Measurements from ENCODE around the gene COQ8B.

COQ8B gene

DNA sequence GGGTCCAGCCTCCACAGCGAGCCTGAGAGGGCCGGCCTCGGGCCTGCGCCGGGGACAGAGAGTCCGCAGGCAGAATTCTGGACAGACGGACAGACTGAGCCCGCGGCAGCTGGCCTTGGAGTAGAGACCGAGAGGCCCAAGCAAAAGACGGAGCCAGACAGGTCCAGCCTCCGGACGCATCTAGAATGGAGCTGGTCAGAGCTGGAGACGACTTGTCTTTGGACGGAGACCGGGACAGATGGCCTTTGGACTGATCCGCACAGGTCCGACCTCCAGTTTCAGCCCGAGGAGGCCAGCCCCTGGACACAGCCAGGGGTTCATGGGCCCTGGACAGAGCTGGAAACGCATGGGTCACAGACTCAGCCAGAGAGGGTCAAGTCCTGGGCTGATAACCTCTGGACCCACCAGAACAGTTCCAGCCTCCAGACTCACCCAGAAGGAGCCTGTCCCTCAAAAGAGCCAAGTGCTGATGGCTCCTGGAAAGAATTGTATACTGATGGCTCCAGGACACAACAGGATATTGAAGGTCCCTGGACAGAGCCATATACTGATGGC, 716 bp upstream of the COQ8B start:
- no peak for DNase-seq

DNA sequence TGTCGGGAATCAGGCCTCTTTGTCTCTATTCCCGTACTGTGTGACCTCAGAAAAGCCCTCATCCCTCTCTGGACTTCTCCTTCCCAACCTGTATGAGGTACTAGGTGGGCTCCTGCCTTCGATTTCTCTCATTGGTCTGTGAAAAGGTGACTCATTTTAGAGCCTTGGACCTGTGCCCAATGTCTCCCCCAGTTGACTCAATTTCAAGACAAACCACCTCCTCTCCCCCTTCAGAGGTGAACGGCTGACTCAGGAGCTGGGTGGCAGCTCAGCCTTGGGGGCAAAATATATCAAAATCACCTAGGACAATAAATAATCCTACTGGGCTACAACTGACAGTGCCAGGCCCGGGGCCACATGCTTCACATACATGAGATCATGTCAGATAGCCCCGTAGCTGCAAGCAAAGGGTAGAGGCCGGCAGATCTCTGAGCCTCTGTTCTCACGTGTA, 630 bp downstream of the COQ8B start:
- no peak for DNase-seq

DNA sequence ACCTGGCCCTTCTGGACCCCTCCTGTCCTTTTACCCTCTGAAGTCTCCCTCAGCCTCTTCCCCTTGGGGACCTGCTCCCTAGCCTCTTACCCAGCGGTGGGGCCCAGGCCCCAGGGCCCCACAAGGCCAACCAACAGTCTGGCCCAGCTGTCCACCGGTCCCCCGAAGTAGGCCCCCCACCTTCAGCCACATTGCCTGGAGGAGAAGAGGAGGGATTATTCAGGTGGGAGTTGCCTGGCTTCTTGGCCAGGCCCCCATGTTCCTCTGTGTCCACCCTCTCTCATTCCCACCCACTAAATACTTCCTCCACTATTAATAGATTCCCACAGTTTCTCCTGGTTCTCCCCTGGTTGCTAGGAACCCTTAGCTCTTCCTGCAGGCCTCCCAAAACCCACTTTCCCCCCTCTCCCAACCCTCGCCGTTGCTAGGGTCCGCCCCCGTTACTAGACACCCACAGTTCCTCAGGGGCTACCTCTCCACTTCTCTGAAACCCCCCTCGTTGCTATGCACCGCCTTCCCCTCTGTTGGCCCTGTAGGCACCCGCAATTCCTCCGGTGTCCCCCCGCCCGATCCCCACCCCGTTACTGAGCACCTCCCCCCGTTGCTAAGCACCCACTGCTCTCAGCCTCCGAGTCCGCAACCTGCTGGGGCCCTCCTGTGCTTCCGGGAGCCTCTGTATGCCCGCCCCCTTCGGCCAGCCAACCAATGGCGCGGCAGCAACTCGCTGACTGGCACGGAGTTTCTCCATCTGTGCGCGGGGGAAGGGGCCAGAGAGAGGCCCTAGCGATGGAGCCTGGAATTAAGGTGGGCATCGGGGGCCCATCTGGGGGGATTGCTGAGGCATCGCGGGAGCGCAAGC, 2.0 kb downstream of the COQ8B start:
- DNase-seq: peak; percentile 79

DNA sequence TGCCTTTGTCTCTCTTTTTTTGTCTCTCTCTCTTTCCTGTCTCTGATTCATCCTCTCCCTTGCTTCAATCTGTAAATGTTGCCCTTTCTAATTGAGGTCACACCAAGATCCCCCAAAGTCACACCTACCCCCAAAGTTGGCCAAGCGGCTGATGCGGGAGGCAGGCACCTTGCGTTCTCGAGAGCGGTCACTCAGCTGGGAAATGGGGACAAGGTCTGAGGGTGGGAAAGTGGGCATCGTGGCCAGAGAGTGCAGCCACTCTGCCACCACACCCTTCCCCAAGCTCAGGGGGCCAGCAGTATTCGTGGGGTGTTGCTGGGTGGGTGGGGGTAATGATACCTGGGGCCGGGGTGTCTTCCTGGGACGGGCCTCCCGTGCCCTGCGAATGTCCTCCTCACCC, 2.7 kb downstream of the COQ8B start:
- DNase-seq: no peak

DNA sequence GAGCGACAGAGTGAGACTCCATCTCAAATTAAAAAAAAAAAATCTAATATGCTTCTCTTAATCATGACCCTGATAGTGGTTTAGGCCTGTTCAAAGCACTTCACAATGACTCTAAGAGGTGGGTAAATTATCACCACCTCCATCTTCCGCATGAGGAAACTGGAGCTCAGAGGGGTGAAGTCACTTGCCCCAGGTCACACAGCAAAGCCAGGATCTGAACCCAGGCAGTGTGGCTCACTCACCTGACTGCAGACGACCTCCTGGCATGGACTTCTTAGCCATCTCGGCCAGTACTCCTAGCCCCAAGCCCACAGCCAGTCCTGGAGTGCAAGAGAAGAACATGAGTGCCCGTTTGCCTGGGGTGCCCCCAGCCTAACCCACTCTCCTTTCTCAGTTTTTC, 6.9 kb downstream of the COQ8B start:
- no peak for DNase-seq

DNA sequence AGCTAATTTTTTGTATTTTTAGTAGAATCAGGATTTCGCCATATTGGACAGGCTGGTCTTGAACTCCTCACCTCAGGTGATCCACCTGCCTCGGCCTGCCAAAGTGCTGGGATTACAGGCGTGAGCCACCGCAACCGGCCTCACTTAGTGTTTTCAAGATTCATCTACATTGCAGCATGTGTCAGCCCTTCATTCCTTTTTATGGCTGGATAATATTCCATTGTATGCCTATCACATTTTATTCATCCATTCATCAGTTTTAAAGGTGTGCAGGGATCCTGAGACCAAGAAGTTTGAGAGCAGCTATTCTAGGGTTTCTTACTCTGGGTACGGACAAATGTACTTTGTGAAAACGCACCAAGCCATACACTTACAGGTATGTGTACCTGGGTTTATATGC, 9.1 kb downstream of the COQ8B start:
- DNase-seq: no peak

DNA sequence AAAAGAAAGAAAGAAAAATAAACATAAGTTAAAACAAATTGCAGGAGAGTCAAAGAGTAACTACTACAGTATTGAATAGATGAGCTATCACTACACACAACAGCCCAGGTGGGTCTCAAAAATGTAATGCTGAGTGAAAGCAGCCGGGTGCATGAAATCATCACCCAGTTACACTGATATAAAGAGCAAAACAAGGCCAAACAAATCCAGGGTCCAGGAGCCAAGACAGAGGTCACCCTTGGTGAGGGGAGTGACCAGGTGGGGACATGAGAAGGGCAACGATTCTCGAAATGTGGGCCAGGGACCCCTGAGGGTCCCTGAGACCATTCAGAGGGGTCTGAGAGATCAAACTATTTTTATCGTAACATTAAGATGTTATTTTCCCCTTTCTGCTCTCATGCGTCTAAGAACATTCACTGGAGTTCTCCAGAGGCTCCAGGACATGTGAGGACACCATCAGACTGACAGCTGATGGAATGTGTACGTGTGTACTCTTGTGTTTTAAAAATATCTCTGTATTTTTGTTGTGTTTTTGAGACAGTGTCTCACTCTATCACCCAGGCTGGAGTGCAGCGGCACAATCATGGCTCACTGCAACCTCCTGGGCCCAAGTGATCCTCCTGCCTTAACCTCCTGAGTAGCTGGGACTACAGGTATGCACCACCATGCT, 10.6 kb downstream of the COQ8B start:
- no peak for DNase-seq

DNA sequence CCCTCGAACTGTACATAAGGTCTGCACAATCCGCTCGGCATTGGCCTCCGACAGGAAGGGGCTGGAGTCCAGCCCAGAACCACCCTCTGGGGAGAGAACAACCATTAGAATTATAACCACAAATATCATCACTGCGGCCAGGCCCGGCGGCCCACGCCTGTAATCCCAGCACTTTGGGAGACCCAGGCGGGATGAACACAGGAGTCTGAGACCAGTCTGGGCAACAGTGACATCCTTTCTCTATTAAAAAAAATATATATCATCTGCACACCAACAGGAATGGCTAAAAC, 11.4 kb downstream of the COQ8B start:
- DNase-seq: no peak

DNA sequence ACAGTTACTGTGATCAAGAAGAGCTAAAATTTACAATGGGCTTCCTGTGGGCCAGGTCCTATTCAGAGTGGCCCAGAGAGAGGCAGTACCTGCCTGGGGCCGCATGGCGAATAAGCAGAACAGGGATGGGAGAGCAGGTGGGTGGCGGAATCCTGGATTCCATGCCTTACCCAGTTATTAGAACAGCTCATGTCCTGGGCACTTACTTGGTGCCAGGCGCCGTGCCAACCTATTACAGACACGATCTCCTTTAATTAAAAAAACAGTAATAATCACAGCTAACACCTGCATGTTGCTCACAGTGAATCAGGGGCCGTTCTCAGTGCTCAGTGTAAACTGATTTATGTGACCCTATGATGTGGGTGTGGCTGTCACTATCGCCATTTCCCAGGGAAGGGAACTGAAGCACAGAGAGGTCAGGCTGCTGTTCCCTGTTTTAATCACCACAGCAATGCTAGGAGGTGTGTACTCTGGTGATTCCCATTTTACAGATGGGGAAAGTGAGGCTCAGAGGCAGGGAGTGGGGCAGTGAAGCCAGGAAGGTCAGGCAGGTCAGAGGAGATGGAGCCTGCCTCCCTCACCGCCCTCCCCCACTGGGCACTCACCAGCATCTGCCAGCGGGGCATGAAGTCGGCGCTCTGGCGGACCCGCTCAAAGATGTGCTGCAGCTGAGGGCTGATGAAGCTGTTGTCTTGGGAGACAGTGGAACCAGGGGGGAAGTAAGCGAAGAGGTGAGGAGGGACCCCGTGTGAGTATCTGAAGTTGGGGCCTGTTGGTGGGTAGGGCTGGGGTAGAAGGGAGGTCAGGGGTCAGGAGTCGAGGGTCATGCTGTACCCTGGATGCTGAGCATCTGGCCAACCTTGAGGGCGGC, 12.0 kb downstream of the COQ8B start:
- DNase-seq: no peak

DNA sequence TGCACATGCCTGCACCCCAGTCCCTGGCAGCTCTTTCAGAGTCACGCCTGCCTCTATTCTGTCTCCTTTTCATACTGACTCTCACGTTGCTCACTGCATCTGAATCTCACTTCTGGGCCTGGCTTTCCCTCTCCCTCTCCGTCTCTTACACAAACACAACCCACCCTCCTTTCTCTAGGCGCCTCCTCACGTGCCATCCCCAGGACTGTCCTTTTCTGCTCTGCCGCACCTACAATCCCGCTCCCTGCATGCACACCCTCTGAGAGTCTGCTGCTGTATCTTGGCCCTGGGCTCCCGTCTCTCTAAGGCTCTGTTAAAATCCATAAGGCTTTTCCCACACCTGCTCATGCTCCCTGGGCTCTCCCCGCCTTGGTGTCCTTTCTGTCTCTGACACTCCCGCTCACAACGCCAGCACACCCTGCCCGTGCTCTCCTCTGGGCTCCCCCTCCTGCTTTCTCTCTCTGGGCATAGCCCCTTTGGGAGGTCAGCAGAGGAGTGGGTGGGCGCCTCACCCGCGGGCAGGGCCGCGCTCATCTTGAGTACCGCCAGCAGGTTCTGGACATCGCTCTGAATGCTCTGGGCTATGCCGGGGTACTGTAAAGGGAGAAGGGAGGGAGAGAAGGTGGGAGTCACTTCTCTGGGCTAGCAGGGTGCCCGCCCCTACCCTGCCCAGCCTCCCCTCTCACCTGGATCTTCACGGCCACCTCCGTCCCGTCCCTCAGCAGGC, 13.5 kb downstream of the COQ8B start:
- no peak for DNase-seq

DNA sequence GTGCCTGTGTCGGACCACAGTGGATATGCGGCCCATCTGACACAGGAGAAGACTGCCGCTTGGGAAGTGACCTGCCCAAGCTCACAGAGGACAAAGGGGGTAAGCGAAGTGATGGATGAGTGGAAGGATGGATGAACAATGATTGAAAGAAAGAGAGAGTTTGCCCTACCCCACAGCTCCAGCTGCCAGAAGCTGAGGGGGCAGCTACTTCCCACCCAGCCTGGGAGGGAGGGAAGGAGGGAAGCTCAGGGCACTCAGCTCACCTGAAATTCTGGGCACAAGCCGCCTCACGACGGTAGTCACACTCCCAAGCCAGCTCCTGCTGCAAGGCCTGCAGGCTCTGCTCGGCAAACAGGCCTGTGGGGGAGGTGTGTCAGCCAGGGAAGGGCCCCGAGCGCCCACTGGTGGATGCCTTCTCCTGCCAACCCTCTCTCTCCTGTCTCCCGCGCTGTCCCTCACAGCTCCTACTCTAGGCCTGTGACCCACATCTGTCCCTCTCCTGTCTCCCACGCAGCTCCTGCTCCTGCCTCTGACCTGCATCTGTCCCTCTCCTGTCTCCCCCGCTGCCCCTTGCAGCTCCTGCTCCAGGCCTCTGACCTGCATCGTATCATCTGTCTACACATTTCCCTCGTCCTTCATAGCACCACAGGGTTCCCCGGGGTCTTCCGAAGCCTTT, 14.2 kb downstream of the COQ8B start:
- DNase-seq: no peak

DNA sequence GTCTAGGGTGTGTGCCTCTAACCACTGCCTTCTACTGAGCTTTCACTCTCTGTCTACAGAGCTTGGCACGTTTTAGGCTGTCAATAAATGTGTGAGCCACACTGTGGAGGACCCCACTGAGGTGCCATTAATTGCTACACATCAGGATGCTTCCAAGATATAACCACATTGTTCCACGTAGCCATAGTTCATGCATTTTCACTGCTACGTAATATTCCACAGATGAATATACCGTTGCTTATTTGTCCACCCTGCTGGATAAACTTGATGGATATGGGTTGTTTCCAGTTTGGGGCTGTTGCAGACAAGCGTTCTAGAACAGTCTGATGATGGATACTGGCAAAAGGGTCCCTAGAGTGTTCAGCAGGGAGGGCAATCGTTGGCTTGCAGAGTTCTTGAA, 14.9 kb downstream of the COQ8B start:
- no peak for DNase-seq

DNA sequence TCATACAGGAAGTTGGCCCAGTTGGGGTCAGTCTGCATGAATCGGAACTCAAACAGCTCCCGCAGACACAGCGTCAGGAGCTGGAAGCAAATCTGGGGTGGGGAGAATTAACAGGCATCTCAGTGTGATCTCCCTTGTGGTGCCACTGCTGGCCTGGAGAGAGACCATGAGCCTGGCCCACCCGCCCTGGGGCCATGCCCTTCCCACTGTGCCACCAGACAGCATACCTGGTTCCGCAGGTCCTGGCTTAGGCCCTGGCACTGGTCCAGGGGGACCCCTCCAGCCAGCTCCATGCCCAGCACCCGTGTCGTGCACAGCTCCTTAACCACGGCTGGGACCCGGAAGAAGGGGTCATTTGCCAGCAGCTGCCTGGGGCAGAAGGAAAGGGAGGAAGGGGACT, 16.6 kb downstream of the COQ8B start:
- DNase-seq: no peak

DNA sequence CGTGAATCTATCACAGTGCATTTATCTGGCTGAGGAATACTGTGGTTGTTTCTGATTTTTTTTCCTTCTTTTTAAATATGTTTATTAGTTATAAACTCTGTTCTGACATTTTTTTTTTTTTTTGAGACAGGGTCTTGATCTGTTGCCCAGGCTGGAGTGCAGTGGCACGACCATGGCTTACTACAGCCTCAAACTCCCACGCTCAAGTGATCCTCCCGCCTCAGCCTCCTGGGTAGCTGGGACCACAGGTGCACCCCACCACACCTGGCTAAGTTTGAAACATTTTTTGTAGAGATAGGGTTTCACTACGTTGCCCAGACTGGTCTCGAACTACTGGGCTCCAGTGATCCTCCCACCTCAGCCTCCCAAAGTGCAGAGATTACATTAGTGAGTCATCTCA, 19.7 kb downstream of the COQ8B start:
- DNase-seq: no peak

DNA sequence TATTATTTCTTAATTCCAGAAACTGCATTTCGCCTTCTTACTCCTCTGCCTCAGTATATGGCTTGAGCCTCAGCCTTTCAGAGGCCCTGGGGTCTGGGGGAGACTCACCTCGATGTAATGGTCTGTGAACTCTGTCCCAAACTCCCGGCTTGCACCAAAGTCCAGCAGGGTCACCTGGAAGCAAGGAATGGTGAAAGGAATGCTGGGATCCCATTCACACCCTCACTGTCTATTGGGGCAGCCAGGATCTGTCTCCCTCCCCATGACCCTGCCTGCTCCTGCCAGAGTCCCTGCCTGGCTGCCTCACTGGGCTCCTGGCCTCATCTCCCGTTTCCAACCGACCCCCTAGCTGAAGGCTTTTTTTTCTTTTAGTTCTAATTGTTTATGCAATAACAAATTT, 20.8 kb downstream of the COQ8B start:
- DNase-seq: no peak

DNA sequence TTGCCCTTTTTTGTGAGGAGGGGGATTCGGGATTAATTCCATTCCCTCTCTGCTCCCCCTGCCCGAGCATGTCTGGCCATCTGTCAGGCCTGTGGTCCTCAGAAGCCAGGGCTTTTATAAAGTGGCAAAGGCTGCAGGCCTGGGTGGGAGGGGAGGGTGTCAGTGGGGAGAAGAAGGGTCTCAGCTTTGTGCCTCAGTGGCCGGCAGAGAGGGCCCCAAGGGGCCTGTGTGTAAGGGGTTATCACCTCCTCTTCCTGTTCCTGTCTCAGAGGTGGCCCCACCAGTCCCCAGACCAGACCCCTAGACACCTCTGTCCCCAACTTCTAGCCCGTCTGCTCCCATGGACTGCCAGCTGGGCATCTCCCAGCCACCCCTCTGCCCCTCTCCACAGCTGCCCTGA, 22.8 kb downstream of the COQ8B start:
- no peak for DNase-seq

DNA sequence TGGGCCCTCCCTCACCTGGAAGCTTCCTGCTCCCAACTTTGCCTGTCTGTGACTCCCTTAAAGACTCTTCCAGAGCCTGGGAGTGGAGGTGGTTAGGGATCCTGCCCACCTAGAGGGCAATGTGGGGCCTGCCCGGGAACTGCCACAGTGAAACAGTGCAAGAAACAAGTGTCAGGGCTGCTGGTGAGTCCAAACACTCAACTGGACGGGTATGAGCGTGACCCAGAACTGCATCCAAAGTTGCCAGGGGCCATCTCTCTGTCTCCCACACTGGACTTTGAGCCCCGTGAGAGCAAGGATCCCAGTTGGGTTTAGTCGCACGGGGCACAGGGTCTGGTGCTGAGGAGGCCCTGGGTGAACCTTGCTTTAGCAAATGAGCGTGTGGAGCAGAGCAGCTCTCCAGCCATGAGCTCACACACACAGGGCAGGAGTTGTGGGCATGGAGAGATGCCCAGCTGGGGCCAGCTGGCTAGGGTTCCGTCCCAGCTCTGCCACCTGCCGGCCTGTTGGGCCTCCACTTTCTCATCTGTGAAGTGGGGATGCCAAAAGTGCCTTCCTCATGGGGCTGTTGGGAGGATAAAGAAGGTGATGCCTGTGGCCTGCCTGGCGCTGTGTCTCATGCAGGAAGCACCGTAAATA, 23.4 kb downstream of the COQ8B start:
- no peak for DNase-seq

DNA sequence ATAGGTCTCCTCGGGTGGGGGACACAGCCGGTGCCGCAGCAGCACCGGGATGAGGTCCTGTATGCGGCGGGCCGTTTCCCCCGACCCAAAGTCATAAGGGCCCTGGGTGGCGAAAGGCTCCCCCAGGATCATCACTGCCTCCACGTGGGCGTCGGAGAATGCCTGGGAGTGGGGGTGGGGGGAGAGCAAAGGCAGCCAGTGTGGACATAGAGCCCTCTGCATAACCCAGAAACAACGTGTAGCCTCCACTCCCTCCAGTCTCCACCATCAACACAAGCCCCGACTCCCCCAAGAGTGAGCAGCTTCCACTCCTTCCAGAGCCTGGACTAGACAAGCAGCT, 24.5 kb downstream of the COQ8B start:
- no peak for DNase-seq

DNA sequence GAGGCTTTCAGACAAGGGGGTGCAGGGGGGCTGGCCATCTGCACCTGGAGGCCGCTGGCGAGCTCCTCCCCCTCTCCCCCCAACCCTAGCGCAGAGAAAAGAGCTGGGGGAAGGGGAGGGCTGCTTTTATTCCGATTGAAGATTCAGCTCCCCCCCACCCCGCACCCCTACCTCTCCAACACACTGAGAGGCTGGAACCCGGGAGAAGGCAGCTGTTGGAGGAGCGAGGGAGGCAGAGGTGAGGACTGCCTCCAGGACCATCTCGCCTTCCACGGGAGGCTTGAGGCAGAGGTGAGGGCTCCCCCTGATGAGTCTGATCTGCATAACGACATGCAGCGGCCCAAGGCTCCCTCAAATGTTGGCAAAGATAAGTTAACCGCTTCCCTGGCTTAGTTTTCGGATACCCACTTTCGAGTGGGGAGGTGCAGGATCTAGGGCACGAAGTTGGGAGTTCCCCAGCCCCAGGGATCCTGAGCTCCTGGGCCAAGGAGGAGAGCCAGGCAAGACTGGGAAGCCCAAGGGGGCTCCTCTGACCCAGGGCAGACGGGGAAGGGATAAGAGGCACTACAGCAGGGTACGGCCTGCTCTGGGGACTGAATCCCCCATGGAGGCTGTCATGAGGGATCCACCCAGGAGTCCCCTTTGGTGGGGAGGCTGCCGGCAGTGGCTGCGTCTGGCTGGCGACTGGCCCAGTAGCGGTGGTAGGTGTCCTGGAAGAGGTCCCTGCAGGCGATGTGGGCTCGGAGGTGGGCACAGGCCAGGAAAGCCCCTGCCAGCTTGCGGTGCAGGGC, 25.1 kb downstream of the COQ8B start:
- no peak for DNase-seq

DNA sequence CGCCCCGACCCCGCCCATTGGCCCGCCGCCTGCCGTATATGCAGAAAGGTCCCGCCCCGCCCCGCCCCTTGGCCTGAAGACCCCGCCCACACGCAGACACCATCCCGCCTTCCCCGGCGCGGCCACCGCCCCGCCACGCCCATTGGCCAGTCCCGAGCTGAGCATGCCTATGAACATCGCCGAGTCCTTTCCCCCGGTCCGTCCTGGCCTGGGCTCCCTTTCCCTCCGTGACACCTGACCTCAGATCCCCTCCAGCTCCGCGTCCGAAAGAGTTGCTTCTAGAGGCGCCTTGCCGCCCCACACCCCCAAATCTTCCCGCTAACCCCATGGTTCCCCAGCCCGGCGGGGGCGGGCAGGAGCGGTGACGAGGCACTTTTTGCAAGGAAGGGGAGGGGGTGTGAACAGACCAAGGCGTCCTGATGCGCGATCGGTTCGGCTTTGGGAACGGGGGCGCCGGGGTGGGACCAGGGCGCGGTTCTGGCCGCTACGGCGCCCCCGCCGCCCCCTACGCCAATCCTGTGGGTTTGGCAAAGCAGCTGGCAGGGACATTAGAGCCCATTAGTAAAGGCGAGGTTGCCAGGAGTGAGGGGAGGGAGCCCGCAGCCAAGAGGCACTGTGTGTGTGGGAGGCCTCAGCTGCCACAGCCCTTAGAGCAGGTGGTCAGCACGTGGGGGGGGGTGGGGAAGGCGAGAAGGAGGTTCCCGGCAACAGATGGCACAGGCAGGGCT, 25.8 kb downstream of the COQ8B start:
- DNase-seq: peak; percentile 71
